ENCODE data around the gene PDE10A.

Gene PDE10A

GRCh38 chr6:165677091-165677490 is 14.1 kb upstream of the PDE10A start:
- DNase-seq: no peak

DNA sequence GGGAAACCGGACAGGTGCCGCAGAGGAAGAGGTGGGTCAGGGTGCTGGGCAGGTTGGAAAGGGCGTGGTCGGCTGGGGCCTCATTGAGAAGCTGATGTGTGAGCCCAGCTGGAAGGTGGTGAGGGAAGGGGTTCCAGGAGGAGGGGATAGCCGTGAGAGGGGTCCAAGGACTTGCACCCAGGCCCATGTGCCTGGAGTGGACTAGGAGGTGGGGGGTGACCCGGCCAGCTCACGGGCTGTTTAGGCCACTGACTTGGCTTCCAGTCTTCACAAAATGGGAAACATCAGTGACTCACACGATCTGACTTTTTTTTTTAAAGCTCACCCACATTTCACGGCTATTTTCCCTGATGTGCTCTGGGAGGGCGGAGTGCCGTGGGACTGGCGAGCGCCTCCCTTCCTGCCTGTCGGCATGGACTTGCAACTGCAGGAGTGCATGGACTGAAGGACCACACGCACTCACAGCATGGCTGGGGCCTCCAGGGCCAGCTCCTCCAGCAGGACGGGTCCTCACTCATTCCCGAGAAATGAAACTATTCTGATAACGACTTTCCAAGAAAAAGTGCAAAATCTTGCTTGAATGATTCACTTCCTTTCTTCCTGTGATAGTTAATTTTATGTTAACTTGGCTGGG is 13.5 kb upstream of the PDE10A start:
- DNase-seq: no peak

- no peak for DNase-seq
Measured at GRCh38 chr6:165675120-165675519, 12.1 kb upstream of the PDE10A start.

- no peak for DNase-seq
Measured at GRCh38 chr6:165674155-165675029, 11.4 kb upstream of the PDE10A start.

DNA sequence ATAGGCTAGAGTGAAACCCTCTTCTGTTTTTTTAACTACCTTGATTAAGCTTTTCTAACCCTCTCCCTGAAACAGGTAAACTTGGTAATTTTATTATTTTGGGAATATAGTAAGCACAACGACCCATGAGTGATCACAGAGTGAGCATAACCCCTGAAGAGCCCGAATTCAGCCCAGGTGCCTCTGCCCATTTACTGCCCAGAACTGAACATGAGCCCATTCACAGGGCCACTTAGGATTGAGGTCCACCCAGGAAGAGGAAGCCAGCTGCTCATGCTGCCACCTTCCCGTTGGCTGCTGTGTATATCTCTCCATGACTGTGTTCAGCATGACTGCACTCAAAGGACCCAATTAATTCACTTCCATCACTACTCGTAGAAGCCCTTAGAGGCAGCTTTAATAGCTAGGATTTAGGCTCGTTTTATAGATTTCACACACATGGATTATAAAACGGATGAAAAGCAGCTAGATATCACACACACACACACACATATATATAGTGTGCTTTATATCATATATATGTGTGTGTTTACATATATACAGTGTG is 8.3 kb upstream of the PDE10A start:
- DNase-seq: no peak

DNA sequence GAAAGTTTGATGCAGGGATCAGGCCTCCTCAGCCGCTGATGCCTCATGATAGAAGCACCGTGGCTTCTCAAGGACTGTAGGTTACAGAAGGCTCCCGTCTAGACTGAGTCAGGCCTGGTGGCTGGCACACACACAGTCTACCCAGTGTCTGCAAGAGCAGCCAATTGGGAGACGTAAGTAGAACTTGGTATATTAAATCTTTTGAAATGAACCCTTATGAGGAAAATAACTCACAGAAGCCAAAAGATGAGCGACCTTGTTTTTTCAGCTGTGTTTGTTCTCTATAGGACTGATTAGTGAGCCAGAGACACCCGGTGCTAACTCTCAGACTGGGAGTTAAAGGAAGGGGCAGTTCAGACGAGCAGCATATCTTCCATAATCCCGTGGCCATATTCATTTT is 5.9 kb upstream of the PDE10A start:
- no peak for DNase-seq

- no peak for DNase-seq
Measured at GRCh38 chr6:165665384-165665672, 2.3 kb upstream of the PDE10A start.

DNA sequence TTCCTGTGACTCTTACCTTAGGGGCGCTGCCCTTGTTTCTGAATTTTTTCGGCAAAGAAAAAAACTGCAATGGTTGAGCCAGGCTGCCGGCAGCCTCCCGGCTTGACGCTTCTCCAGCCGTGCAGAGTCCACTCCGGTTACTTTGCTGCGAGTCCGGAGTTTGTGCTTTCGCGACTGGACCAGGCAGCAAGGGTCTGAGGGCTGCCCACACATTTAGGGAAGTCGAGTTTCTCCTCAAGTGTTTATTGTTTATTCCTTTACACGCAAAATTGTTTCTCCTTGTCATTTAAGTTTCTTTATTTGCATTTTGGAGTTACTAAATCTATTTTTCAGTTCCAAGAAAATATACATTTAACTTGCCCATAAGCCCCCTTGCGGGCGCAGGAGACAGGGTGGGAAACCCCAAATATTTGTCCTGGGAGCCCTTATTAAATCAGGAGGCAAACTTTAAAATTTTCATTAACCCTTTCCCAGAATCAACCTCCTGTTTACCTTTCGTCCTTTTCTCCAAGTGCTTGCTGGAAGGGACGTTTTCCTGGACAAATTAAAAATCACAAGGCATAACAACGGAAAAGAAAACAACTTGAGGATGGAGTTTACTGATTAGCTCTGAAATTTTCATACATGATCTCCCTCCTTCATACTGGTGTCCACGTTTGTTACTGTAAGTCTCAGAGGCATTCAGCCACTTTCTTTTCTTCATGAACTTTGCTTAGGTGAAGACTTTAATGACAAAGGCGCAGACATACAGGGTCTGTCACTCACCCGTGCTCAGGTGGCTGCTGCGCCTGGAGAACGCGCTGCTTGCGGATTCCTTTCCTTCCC is 1.7 kb upstream of the PDE10A start:
- DNase-seq: no peak

- DNase-seq: no peak
Measured at GRCh38 chr6:165663736-165664558, 906 bp upstream of the PDE10A start.

DNA sequence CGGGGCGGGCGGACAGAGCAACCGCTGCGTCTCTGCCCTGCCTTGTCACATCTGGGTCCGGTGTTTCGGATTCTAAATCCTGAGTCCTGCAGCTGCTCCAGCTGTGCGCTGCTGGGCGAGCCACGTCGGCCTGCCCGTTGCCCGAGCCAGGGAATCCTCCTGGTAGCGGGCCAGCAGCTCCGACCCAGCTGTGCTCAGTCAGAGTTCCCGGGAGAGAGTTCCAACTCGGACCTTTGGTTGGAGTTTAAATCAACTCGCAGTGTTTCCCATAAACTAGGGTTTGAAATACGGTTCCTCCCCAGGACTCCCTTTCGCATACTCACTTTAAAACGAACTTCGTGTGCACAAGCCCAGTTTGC is 315 bp upstream of the PDE10A start:
- DNase-seq: no peak

DNA sequence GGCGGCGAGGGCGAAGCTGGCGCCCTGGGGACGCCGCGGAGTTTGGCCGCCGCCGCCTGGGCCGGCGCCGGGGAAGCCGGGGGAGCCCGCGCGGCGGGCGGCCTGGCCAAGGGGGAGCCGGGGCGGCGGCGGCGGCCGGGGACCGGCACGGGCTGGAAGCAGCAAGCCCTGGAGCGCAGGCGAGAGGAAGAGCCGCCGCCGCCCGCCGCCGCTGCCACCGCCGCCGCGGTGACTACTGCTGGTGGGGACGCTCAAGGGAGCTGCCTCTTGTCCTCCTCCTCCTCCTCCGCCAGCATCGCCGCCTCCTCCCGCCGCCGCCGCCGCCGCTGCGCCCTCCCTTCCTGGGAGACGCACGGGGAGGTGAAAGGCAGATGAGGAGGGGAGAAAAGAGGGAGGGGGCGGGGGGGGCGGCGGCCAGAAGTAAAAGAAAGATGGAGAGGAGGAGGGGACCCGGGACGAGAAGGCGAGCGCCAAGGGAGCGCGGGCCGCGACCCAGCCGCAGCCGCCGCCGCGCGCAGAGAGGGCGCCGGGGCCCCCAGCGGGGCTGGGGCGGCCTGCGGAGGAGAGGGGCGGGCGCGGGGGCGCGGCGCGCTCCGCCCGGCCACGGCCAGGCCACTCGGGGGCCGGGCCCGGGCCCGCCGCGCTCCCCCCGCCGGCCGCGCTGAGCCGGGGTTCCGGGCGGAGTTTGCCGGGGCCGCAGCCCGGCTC is 846 bp downstream of the PDE10A start:
- DNase-seq: no peak

DNA sequence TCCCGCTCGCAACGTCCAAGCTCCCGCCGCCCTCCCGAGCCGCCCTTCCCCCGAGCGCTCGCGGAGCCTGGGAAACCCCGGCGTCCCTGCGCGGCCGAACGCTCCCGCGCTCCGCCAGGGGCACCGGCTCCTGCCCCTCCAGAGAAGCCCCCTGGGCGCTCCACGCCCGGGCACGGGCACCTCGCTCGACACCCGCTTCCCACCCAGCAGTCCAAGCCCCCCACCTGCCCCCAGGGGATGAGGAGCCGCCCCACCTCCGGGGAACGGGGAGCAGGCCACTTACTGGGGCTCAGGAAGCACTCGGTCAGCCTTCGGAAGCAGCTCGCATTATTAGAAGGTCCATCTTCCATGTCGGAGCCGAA is 1.4 kb downstream of the PDE10A start:
- DNase-seq: no peak

- no peak for DNase-seq
Measured at GRCh38 chr6:165660857-165661663, 2.0 kb downstream of the PDE10A start.

GRCh38 chr6:165659945-165660856 is 2.8 kb downstream of the PDE10A start:
- no peak for DNase-seq

GRCh38 chr6:165658395-165659058 is 4.5 kb downstream of the PDE10A start:
- DNase-seq: no peak

- no peak for DNase-seq
Measured at GRCh38 chr6:165657325-165657680, 5.7 kb downstream of the PDE10A start.

- DNase-seq: no peak
Measured at GRCh38 chr6:165656581-165657324, 6.3 kb downstream of the PDE10A start.

DNA sequence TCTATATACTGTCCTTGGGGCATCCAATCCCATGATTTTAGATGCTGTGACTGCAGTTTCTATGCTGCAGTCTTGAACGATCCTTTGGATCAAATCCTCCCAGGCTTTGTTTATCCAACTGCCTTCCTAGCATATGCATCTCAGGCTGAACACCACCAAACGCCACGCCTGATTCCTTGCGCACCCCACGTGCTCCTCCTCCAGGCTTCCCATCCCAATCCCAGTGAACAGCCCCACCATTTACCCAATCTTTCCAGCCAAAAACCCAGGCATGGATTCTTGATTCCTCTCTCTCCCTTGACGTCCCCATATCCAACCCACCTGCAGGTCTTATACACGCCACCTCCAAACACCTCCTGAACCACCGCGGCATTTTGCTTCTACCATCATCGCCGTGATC is 7.8 kb downstream of the PDE10A start:
- no peak for DNase-seq

DNA sequence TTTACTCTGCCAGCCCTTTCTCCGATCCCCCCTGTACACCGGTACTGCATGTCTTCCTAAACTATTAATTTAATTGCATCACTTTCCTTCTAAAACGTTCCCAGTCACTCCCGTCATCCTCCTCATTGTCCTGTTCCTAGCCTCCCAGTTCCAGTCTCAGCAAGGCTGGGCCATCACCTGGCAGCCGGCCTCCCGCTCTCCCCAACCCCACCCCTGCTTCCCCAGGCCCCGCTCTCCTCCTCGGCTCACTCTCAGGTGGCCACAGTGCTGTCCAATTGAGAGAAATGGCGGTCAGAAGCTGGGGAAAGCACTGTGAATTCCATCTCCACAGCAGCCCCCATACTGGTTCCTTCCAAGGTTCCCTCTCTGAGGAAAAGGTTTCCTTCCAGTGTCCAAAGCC is 8.9 kb downstream of the PDE10A start:
- no peak for DNase-seq

Measured in NCI-H1694 (cell line).